Dedifferentiated amniotic fluid mesenchymal stem cell (primary cell): ENCODE measurements around the gene AMMECR1L.
"Not testable (repeated sequence)": the region's sequence is repeated elsewhere in the genome, so short reads cannot be mapped to it uniquely, and the experiment has no call there.

Experiments used
- DNase-seq: peaks from one replicate; pipeline ENCODE4 v3.0.0-alpha.2; 2016; ENCODE audit errors: extremely low spot score

The AMMECR1L gene

DNA sequence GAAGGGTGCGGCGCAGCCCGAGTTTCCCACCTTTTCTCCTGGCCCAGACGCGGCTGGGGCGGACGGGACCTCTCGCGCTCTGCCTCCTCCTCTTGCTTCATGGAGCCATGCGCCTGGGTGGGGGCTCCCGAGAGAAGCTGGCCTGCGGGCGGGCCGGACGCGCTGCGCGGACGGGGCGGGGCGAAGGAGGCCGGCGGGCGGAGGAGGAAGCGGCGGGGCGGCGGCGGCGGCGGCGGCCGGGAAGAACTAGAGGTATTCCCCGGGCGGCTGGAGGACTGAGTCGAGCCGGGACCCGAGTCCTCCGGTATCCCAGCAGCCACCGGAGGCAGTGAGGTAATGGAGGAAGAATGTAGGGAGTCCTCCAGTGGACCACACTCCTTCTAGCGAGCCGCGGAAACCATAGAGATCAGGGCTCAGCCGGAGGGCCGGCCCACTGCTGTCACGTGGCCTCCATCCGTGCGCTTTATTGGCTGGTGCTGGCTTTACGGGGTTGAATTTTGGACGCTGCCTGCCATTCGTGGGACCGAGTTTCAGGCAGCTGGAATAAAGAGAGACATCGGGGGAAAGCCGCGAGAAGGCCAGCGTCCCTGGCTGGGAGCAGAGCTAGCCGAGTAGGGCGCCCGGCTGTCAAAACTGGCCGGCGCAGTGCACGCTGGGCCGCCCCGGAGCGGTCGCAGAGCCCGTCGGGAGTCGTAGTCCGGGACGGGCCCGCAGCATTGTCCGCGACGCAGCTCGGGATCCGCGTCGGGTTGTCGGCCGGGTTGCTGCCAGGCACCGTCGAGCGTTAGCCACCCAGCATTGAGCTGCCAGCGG lies at the start of gene AMMECR1L:
Gene AMMECR1L (minus strand): TSS at position 177 of the 813 bp plus-strand sequence. CDS start 11,722 bp downstream, outside the sequence.
- DNase-seq, result peak; percentile 33

DNA sequence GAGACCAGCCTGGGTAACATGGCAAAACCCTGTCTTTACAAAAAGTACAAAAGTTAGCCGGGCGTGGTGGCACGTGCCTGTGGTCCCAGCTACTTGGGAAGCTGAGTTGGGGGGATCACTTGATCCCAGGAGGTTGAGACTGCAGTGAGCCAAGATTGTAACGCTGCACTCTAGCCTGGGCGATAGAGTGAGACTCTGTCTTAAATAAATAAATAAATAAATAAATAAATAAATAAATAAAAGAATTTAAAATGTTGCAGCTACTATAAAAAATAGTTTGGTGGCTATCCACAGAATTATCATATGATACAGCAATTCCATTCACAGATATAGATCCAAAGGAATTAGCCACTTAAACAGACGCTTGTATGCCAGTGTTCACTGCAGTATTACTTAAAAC lies 49.6 kb upstream of the AMMECR1L start:
- no peak for DNase-seq

DNA sequence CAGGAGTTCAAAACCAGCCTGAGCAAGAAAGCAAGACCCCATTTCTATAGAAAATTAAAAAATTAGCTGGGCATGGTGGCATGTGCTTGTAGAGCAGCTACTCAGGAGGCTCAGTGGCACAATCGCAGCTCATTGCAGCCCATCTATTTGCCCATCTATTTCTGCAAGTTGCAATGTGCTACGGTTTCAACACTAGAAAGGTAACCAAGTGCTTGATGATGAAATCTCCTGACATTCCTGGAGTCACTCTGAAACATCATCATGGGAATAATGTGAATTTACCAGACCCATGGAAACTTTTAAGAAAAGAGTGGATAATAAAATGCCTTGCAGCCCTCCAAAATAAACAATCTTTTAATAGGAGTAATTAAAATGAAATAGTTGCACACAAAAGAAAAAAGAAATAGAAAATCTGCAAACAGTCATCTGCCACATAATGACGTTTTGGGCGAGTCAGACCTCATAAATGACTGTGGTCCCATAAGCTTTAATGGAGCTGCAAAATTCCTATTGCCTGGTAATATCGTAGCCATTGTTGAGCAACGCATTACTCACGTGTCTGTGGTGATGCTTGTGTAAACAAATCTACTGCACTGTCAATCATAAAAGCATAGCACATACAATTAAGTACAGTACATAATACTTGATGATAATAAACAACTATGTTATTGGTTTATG lies 46.6 kb upstream of the AMMECR1L start:
- no peak for DNase-seq

DNA sequence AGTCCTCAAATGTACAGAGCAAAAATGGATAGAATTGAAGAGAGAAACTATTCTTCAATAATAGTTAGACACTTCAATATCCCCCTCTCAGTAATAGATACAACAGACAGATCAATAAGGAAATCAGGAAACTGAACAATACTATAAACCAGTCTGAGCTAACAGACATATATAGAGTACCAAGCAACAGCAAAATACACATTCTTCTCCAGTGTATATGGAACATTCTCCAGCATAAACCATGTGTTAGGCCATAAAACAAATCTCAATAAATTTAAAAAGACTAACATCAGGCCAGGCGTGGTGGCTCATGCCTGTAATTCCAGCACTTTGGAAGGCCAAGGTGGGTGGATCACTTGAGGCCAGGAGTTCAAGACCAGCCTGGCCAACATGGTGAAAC lies 43.7 kb upstream of the AMMECR1L start:
- DNase-seq, result no peak

DNA sequence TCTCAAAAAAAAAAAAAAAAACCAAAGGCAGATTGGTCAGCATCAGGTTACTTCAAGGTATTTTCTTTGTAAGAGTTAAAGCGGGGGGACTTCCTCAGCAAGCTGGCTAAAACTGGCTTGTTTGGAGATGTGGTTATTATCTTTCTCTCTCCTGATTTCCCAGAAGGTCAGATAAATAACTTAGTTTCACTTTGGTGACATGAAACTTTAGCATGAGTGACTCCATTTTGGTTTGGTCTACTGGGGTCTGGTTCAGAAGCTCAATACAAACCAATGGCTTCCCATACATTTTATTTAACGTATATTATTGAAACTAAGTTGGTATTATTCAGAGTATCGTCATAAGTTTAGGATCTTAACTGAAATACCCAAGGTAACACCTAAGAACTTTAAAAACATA lies 41.6 kb upstream of the AMMECR1L start:
- DNase-seq, result no peak

DNA sequence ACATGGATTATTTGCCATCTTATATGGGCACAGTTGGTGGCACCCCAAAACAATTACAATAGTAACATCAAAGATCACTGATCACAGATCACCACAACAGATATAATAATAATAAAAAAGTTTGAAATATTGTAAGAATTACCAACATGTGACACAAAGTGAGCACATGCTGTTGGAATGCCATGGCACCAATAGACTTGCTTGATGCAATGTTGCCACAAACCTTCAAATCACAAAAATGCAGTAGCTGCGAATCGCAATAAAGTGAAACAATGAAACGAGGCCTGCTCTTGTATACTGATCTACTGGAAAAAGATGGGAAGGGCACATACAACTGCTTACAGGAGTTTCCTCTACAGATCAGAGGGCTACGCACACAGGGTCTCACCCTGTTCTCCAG lies 32.2 kb upstream of the AMMECR1L start:
- DNase-seq, result no peak

DNA sequence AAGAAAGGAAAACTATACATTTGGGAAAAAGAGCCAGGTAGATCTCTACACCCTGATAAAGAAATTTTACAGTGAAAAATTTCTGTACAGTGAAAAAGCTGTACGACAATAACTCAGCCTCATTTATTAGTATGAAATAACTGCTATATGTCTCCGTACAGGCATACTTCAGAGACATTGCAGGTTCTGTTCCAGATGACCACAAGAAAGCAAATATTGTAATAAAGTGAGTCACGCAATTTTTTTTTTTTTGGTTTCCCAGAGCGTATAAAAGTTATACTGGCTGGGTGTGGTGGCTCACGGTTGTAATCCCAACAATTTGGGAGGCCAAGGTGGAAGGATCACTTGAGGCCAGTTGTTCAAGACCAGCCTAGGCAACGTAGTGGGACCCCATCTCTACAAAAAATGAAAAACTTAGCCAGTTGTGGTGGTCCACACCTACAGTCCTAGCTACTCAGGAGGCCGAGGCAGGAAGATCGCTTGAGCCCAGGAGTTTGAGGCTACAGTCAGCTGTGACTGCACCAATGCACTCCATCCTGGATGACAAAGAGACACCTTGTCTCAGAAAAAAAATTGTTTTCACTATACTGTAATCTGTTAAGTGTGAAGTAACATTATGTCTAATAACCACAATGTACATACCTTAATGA lies 28.2 kb upstream of the AMMECR1L start:
- DNase-seq, result no peak

DNA sequence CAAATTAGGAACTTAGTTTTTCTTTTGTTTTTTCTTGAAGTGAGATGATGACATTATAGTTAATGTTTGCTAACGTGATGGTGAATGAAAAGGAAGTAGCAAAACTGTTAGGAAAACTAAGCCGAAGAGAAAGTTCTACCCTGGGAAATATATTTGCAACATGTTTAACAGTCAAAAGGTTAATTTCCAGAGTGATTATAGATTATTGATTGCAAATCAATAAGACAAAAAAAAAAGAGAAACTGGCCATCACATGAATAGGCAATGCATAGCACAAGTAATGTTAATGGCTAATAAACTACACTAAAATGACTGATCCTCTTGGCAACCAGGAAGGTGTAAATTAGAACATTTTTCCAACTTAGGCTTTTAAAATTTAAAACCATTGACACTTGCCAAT lies 26.0 kb upstream of the AMMECR1L start:
- DNase-seq, result no peak

DNA sequence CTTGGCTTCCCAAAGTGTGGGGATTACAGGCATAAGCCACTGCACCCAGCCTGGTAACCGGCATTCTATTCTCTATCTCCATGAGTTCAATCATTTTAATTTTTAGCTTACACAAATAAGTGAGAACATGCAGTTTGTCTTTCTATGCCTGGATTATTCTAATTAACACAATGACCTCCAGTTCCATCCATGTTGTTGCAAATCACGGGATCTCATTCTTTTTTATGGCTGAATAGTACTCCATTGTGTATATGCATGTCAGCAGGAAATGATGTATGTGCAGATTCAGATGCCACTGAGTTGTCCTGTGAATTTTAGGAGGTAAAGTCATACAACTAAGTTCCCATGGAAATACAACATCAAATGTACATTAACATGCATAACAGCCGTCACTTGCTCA lies 24.7 kb upstream of the AMMECR1L start:
- DNase-seq, result no peak

DNA sequence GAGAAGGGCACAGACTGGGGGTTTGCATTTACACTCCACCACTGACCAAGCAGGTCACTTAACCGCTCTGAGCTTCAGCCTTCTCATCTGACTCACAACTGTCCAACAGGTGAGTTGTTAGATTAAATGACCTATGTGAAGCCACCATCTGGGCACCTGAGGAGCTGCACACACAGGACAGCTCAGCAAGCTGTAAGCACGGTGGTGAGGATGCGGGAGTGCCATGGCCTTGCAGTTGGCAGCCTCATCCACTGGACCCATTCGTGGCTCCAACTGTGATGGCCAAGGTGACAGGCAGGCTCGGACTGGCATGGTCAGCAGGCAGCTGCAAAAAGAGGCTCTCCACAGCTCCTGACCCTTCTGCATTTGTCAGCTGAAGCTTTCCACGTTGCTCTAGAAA lies 23.3 kb upstream of the AMMECR1L start:
- DNase-seq, result no peak

DNA sequence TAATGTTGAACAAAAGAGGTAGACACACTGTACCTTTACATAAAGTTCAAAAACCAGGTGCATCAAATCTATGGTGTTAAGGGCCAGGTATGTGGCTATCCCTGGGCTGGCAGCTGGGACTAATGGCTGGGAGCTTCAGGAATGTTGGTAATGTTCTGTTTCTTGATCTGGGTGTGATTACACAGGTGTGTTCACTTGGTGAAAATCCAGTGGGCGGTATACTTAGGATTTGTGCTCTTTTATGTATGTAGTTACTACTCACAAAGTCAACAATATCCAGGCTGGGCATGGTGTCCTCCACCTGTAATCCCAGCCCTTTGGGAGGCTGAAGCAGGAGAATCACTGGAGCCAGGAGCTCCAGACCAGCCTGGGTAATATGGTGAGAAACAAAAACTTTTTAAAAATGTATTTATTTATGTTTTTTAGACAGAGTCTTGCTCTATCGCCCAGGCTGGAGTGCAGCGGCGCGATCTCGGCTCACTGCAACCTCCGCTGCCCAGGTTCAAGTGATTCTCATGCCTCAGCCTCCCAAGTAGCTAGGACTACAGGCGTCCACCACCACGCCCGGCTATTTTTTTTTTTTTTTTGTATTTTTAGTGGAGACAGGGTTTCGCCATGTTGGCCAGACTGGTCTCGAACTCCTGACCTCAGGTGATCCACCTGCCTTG lies 22.1 kb upstream of the AMMECR1L start:
- DNase-seq, result not testable (repeated sequence)

DNA sequence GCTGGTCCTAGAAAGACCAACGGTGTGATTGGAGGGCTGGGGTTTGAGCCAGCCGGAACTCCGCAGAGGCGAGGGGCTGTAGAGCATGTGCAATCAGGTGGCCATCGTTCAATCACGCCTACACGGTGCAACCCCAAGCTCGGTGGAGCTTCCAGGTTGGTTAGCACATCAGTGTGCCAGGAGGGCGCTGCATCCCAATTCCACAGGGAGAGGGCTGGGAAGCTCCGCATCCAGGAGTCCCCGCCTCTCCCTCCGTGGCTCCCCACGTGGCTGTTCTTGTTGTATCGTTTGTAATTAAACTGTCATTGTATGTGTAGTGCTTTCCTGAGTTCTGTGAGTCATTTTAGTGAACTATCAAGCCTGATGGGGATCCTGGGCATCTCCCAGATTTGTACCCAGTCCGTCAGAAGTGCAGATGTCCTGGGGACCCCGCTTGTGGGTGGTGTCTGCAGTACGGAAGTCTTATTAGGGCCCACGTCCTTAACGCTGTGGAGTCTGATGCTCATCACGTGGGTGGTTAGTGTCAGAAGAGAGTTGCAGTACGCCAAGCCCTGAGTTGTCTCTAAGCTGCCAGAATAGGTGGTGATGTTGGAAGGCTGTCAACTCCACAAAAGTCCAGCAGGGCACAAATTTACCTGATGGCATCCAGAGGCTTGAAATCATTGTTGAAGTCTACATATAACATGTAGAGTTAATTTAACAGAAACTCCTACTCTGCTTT lies 20.6 kb upstream of the AMMECR1L start:
- DNase-seq, result no peak

DNA sequence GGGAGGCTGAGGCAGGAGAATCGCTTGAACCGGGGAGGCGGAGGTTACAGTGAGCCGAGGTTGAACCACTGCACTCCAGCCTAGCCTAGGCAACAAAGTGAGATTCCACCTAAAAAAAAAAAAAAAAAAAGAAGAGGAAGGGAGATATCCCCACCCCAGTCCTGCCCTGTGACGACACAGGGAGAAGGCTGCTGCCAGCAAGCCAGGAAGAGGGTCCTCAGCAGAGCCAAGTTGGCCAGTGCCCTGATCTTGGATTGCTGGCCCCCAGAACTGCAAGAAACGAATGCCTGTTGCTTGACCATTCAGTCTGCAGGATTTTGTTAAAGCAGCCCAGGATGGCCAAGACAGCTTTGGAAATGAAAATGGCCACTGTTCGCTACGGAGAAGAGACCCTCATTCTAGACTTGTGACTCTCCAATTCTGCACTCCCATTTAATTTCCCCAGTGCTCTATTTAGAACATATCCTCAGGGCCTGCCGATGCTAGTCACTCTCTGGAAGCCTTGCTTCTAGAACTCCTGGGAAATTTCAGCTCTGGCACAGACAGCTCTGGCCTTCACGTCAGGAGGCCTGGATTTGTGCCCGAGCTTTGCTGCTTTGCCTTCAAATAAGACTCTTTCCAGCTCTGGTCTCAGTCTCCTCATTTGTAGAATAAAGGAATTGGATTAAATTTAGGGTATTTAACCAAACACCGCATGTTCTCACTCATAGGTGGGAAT lies 15.7 kb upstream of the AMMECR1L start:
- no peak for DNase-seq

DNA sequence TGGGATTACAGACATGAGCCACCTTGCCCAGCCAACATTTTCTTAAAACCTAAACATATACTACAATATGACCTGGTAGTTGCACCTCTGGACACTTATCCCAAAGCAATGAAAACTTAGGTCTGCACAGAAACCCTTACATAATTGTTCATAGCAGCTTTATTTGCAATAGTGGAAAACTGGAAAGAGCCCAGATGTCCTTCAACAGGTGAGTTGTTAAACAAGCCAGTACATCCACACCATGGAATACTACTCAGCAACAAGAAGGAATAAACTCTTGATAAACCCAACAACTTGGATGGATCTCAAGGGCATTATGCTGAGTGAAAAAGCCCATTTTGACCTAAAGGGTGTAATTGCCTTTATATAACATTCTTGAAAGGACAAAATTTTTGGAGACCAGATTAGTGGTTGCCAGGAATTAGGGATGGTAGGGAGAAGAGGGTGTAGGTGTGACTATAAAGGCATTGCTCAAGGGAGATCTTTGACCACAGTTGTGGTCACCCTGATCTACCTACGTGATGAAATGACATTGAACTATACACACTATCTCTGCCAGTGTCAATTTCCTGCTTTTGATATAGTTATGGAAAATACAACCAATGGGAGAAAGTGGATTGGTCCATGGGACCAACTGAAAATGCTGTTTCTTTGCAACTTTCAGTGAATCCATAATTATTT lies 11.9 kb upstream of the AMMECR1L start:
- no peak for DNase-seq

DNA sequence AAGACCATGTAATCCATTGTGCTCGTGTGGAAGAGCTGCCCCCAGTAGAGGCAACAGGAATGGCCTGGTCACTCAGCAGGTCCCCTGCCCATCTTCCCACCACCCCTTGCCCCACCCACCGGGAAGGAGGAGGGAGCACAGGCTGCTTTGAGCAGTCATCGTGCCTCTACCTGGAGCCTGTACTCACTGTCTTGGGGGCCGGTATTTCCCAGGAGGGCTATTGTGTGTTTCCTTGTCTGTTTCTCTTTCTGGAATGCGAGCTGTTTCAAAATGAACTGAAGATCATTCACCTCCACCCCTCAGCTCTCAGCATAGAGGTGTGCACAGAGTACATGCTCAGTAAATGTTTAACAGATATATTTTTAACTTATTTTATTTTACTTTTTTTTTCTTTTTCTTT lies 7.7 kb upstream of the AMMECR1L start:
- DNase-seq, result no peak

DNA sequence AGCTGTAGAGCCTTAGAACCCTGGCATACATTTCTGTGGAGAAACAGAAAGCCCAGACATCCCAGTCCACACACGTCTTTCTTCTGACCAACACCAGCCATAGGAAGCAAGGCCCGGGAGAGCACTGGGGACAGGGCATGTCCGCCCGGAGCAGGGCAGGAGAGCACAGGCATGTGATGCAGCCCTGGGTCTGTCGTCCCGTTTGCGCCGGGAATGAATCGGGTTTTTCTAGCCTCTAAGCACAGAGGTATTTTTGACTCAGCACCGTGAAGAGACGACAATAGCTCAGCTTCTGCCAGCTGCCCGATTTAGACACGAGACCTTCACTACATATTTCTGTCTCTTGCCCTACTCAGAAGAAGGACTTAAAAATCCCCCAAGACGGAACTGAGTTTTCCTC lies 7.3 kb upstream of the AMMECR1L start:
- no peak for DNase-seq

DNA sequence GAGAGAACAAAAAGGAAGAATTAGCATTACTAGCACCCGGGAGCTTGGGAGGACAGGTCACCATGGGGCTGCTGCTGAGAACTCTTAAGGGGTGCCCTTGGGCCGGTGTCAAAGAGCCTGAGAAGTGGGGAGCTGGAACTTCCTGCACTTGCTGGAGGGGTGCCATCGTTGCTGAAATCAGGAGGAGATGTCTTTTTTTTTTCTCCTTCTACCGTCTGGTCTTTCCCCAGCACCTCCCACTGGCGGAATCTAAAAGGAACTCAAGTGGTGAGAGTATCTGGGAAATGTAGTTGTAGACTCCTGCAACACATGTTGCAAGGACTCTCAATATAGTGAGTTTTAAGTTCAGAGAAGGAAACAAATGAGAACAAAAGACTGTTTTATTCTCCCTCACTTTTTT lies 6.1 kb upstream of the AMMECR1L start:
- DNase-seq, result no peak

DNA sequence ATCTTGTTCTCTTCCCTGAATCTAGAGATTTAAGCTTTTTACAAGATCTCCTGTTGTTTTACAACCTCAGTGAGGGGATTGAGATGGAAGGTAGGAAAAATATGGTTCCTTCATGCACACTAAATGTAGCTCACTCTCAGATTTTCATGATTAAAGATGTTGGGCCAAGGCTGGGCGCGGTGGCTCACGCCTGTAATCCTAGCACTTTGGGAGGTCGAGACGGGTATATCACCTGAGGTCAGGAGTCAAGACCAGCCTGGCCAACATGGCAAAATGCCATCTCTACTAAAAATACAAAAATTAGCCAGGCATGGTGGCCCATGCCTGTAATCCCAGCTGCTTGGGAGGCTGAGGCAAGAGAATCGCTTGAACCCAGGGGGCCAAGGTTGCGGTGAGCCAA lies 5.0 kb upstream of the AMMECR1L start:
- not testable (repeated sequence) for DNase-seq

DNA sequence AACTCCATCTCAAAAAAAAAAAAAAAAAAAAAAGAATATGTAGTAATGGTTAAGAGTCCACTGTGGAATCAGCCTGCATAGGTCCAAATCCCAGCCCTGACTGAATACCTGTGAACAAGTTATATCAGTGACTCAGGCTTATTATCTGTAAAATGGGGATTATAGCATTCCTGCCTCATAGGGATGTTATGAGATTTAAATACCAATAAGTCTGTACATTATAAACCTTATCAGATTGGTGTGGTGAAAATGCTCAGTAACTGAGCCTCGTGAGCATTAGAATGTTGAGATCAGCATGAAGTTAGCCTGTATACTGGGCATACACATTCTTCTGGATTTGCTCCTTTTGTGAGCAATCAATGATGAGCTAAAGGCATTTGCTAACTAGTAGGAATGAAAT lies 3.0 kb upstream of the AMMECR1L start:
- DNase-seq, result no peak

DNA sequence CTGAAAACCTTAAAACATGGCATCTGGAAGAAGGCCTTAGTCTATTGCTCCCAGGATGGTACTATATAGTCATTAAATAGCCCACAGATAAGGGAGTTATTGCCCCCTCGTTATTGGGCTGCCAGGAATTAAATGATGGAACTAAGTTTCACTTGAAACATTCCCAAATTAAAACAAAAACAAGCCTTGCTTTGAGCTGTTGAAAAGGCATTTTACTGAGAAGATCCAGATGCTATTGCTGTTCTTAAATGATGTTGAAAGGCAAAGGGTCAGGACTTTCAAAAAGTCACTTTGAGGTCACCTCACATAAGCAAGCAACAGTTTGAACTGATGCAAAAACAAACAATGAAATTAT lies 2.0 kb upstream of the AMMECR1L start:
- DNase-seq, result no peak
